ENCODE results near the gene LEF1. TPM values are rescaled to one million over a fixed set of nuclear protein-coding genes. Genes with fewer than 3 reads are reported as not detected.

Gene LEF1
- total and polyA plus RNA-seq, 9 of the 15 experiments (the other 6 are each of a cell fraction or from before 2014, with no cell fraction given), result 15.1 to 81.1 (median 29.7) TPM

GRCh38 chr4:108029016-108029720 lies 139.6 kb downstream of the LEF1 start:
- H4K20me1 ChIP-seq (replicated peaks; ENCODE audit: control insufficient read depth, insufficient read depth, low read length), result no peaks in the 10 kb centered on the region
- no peak for DNase-seq (ENCODE audit: extremely low read depth in 1 of 4, low spot score in 3 of 4)
- H3K4me2 ChIP-seq (ENCODE audit: insufficient read depth, low read length), result no peak overlapping the region
- ATAC-seq, result no peak
- intact Hi-C loops (cut with micrococcal nuclease), result no loop called here
- FAIRE-seq, result no peak
- H3K9me3 ChIP-seq (replicated peaks; ENCODE audit: control insufficient read depth, insufficient read depth, low read depth, low read length), result no peaks in the 10 kb centered on the region
- BruUV-seq (replicated peaks), result no TSS peak
- no peak overlapping the region for H2AFZ ChIP-seq (ENCODE audit: low read depth, low read length)
- H3K9me1 ChIP-seq (ENCODE audit: control insufficient read depth, insufficient read depth, low read length), result no peaks in the 10 kb centered on the region
- POLR2A ChIA-PET, result no interaction called here
- no peaks in the 10 kb centered on the region for H3K79me2 ChIP-seq (ENCODE audit: control insufficient read depth, insufficient read depth, low read length)
- in situ Hi-C loops (cut with MboI), result no loop called here
- no peak overlapping the region for H3K4me3 ChIP-seq
- peaks cover 45% of the 10 kb centered on the region; the same call in 2 of the 3 replicates for H3K36me3 ChIP-seq (ENCODE audit: control insufficient read depth, insufficient read depth, low read length)
- no peak overlapping the region; the same call in 2 of the 3 replicates for H3K27ac ChIP-seq (ENCODE audit: extremely low read depth, low read depth, low read length)
- H3K4me1 ChIP-seq (replicated peaks in 1 of 2; ENCODE audit: control insufficient read depth in 2 of 2, insufficient read depth in 2 of 2, low read length in 2 of 2), result no peaks in the 10 kb centered on the region
- no peaks in the 10 kb centered on the region for H3K27me3 ChIP-seq (ENCODE audit: control insufficient read depth in 2 of 2, insufficient read depth in 2 of 2, low read length in 2 of 2)
- CTCF ChIA-PET (ENCODE audit: low intra/inter-chr PET ratio), result no interaction called here
- H3K9ac ChIP-seq (ENCODE audit: insufficient read depth in 1 of 2, low read depth in 2 of 2, low read length in 2 of 2), result no peak overlapping the region
- 80% methylated on average over 8 of the region's 9 CpGs for whole genome bisulfite sequencing (ENCODE audit: insufficient coverage, low coverage, missing lambda C conversion rate)
- TF ChIP-seq COPS2 (conservative IDR thresholded peaks at IDR 0.05) (no peak), RAD21 (CRISPR knock-in tag; conservative IDR thresholded peaks at IDR 0.05 in 1 of 2, IDR thresholded peaks at IDR 0.05 in 1 of 2) (no peak), ZMIZ1 (IDR thresholded peaks at IDR 0.05; ENCODE audit: low read depth in 2 of 2, low read length in 2 of 2) (no peak), ZNF263 (CRISPR knock-in tag; IDR thresholded peaks at IDR 0.05; ENCODE audit: borderline replicate concordance) (no peak), TFE3 (CRISPR knock-in tag; IDR thresholded peaks at IDR 0.05) (no peak), E2F3 (CRISPR knock-in tag; IDR thresholded peaks at IDR 0.05) (no peak), NCOA2 (IDR thresholded peaks at IDR 0.05; ENCODE audit: partially characterized antibody in 2 of 2) (no peak), RNF2 (IDR thresholded peaks at IDR 0.05) (no peak), SMARCA5 (IDR thresholded peaks at IDR 0.05) (no peak), ZNF668 (CRISPR knock-in tag; IDR thresholded peaks at IDR 0.05) (no peak), SREBF2 (CRISPR knock-in tag; IDR thresholded peaks at IDR 0.05) (no peak), YBX1 (IDR thresholded peaks at IDR 0.05) (no peak)
- TF ChIP-seq, protein P1, sequence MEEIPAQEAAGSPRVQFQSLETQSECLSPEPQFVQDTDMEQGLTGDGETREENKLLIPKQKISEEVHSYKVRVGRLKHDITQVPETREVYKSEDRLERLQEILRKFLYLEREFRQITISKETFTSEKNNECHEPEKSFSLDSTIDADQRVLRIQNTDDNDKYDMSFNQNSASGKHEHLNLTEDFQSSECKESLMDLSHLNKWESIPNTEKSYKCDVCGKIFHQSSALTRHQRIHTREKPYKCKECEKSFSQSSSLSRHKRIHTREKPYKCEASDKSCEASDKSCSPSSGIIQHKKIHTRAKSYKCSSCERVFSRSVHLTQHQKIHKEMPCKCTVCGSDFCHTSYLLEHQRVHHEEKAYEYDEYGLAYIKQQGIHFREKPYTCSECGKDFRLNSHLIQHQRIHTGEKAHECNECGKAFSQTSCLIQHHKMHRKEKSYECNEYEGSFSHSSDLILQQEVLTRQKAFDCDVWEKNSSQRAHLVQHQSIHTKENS (CRISPR knock-in tag; IDR thresholded peaks at IDR 0.05), result no peak
- TF ChIP-seq, protein P2, sequence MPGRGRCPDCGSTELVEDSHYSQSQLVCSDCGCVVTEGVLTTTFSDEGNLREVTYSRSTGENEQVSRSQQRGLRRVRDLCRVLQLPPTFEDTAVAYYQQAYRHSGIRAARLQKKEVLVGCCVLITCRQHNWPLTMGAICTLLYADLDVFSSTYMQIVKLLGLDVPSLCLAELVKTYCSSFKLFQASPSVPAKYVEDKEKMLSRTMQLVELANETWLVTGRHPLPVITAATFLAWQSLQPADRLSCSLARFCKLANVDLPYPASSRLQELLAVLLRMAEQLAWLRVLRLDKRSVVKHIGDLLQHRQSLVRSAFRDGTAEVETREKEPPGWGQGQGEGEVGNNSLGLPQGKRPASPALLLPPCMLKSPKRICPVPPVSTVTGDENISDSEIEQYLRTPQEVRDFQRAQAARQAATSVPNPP (IDR thresholded peaks at IDR 0.05; ENCODE audit: borderline replicate concordance, insufficient read depth, insufficient read length), result no peak

All from K562 (cell line).